ENCODE data around the gene CYB561D1. TPM values are rescaled to one million over a fixed set of nuclear protein-coding genes. Genes with fewer than 3 reads are reported as not detected.
A peak's percentile ranks its signal among the peaks of the same experiment; 100 is the strongest.

CYB561D1 gene
- total RNA-seq, 1 donor from 2014 or later, result 13.6 TPM

GRCh38 chr1:109483672-109484518 lies 10.0 kb upstream of the CYB561D1 start, which contains the start of gene ATXN7L2:
TSS of gene ATXN7L2 (plus strand) at chr1:109483905. CDS start at chr1:109483954, 49 bp downstream.
- H3K27ac Mint-ChIP-seq, result peak within 1 kb of the TSS; percentile 86
- peaks cover 30% of the 10 kb centered on the region for H3K4me1 Mint-ChIP-seq (ENCODE audit: low read depth)
- peaks cover 21% of the 10 kb centered on the region for H3K27me3 Mint-ChIP-seq (ENCODE audit: low read depth)
- peak within 1 kb of the TSS; percentile 91 for H3K4me3 Mint-ChIP-seq (ENCODE audit: low read depth)
- intact Hi-C loops (cut with micrococcal nuclease), result loop anchor here (1.0 to 5.0 kb wide), 3 partner anchors 10 to 133 kb away; partner anchors contain the start of genes AMPD2, CYB561D1, GNAT2 and PSMA5
- DNase-seq (ENCODE audit: low spot score), result peak; percentile 86
- H3K9me3 Mint-ChIP-seq, result no peaks in the 10 kb centered on the region
- H3K36me3 Mint-ChIP-seq (ENCODE audit: low read depth), result peaks cover 26% of the 10 kb centered on the region

DNA sequence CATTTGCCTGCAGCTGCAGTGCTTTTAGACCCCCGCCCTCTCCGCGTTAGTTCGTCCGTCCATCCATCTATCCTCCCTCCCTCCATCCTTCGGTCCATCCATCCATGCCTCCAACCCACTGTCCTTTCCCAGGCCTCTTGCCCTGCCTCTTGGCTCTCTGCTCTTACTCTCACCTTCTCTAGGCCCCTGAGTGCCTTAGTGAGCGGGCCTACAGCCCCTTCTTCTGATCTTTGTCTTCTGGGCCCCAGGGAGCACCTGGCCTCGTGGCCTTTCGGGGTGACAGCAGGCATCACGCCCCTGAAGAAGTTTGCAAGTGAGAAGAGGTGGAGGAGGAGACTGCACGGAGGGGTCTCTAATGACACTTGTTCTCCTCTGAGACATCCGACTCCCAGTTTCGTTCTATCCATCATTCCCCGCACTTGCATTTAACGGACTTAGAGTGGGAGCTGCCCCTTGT lies 9.3 kb upstream of the CYB561D1 start:
- DNase-seq (ENCODE audit: low spot score), result no peak
- peak overlapping the region; percentile 91 for H3K4me3 Mint-ChIP-seq (ENCODE audit: low read depth)
- peaks cover 30% of the 10 kb centered on the region for H3K36me3 Mint-ChIP-seq (ENCODE audit: low read depth)
- peaks cover 30% of the 10 kb centered on the region for H3K4me1 Mint-ChIP-seq (ENCODE audit: low read depth)
- intact Hi-C loops (cut with micrococcal nuclease), result loop anchor here (1.0 to 5.0 kb wide), 2 partner anchors 10 to 133 kb away; partner anchors contain the start of genes AMPD2, CYB561D1 and GNAT2
- H3K27ac Mint-ChIP-seq, result peak overlapping the region; percentile 86
- no peaks in the 10 kb centered on the region for H3K9me3 Mint-ChIP-seq
- peaks cover 20% of the 10 kb centered on the region for H3K27me3 Mint-ChIP-seq (ENCODE audit: low read depth)

GRCh38 chr1:109485001-109485400 lies 8.9 kb upstream of the CYB561D1 start:
- peaks cover 31% of the 10 kb centered on the region for H3K36me3 Mint-ChIP-seq (ENCODE audit: low read depth)
- H3K4me1 Mint-ChIP-seq (ENCODE audit: low read depth), result peaks cover 30% of the 10 kb centered on the region
- no peak for DNase-seq (ENCODE audit: low spot score)
- peaks cover 16% of the 10 kb centered on the region for H3K27me3 Mint-ChIP-seq (ENCODE audit: low read depth)
- peak overlapping the region; percentile 91 for H3K4me3 Mint-ChIP-seq (ENCODE audit: low read depth)
- no peaks in the 10 kb centered on the region for H3K9me3 Mint-ChIP-seq
- intact Hi-C loops (cut with micrococcal nuclease), result no loop called here
- H3K27ac Mint-ChIP-seq, result peak overlapping the region; percentile 86

DNA sequence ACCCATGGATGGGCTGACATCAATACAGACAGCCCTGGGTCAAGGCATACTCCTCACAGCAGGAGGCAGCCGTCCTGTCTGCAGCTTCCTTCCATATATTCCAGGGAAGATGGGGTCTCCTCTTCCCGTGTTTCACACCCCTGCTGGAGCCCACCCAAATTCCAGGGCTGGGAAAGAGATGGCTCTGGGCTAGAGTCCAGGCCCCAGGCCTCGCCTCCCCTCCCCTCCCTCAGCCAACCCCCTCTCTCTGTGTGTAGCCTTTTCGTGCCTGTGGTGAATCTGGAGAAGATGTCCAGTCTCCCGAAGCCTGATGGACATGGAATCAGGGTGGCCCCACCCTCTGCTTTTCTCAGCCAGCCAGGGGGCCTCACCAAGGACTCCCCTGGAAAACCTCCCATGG lies 6.6 kb upstream of the CYB561D1 start:
- intact Hi-C loops (cut with micrococcal nuclease), result no loop called here

GRCh38 chr1:109488201-109488600 lies 5.7 kb upstream of the CYB561D1 start:
- Mint-ChIP-seq H3K4me1 (ENCODE audit: low read depth) (peaks cover 24% of the 10 kb centered on the region), H3K27me3 (ENCODE audit: low read depth) (no peaks in the 10 kb centered on the region), H3K4me3 (ENCODE audit: low read depth) (no peak overlapping the region), H3K9me3 (no peaks in the 10 kb centered on the region), H3K36me3 (ENCODE audit: low read depth) (peaks cover 34% of the 10 kb centered on the region), H3K27ac (no peak overlapping the region)
- intact Hi-C loops (cut with micrococcal nuclease), result no loop called here
- DNase-seq (ENCODE audit: low spot score), result no peak

More for the DNA sequence above, 6.6 kb upstream of the CYB561D1 start:
- Mint-ChIP-seq H3K9me3 (no peaks in the 10 kb centered on the region), H3K36me3 (ENCODE audit: low read depth) (peaks cover 34% of the 10 kb centered on the region), H3K4me3 (ENCODE audit: low read depth) (no peak overlapping the region), H3K27me3 (ENCODE audit: low read depth) (no peaks in the 10 kb centered on the region), H3K27ac (no peak overlapping the region), H3K4me1 (ENCODE audit: low read depth) (peaks cover 30% of the 10 kb centered on the region)
- DNase-seq (ENCODE audit: low spot score), result no peak

DNA sequence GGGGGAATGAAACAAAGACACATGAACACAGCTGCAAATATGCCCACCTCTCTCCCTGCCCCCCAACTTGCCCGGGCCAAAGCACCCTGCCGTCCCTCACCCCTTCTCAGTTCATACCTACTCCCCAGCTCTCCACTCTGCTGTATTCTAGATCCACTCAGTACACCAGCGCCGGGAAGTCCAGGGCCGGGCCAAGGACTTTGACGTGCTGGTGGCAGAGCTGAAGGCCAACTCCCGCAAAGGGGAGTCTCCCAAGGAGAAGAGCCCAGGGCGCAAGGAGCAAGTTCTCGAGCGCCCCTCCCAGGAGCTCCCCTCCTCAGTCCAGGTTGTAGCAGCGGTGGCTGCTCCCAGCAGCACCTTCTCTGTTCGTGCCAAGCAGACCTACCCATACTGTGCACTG lies 5.2 kb upstream of the CYB561D1 start:
- intact Hi-C loops (cut with micrococcal nuclease), result no loop called here
- no peak for DNase-seq (ENCODE audit: low spot score)
- H3K27me3 Mint-ChIP-seq (ENCODE audit: low read depth), result no peaks in the 10 kb centered on the region
- no peaks in the 10 kb centered on the region for H3K9me3 Mint-ChIP-seq
- no peak overlapping the region for H3K4me3 Mint-ChIP-seq (ENCODE audit: low read depth)
- no peak overlapping the region for H3K27ac Mint-ChIP-seq
- peaks cover 21% of the 10 kb centered on the region for H3K4me1 Mint-ChIP-seq (ENCODE audit: low read depth)
- H3K36me3 Mint-ChIP-seq (ENCODE audit: low read depth), result peaks cover 34% of the 10 kb centered on the region

DNA sequence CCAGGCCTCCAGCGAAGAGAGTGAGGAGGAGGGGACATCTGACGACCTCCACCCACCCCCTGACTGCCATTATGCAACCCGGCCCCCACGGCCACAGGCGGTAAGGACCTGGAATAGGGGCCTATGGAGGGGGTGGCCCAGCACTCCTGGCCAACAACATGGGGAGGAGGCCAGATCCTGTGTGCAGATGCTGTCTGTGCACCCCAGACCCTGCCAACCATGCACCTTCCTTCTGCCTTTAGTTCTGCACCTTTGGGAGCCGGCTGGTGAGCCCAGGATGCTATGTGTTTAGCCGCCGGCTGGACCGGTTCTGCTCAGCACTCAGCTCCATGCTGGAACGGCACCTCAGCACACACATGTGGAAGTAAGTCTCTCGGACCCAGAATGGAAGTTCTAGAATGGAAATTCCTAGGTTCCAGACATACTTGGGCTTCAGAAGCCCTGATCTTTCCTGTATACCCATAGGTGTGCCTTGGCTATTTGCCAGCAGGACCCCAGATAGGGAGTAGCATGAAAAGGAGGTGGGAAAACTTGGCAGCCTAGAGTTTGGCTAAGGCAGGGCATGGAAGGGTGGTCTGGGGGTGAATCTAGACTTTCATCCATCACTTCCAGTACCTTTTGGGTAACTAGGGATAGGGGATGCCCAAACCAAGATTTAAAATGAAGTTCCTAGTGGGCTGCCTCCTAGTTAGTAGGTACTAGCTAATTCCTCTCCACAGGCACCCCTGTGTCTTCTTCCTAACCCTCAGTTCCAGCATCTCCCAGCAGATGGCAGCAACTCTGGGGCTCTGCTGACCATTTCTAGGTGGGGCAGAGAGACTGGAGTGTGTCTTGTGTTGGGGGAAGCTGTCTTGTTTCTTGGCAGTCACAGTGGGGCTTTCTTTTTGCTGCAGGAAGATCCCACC lies 3.6 kb upstream of the CYB561D1 start:
- H3K27ac Mint-ChIP-seq, result no peak overlapping the region
- intact Hi-C loops (cut with micrococcal nuclease), result no loop called here
- peaks cover 31% of the 10 kb centered on the region for H3K36me3 Mint-ChIP-seq (ENCODE audit: low read depth)
- no peak overlapping the region for H3K4me3 Mint-ChIP-seq (ENCODE audit: low read depth)
- peak; percentile 55 for DNase-seq (ENCODE audit: low spot score)
- no peaks in the 10 kb centered on the region for H3K27me3 Mint-ChIP-seq (ENCODE audit: low read depth)
- peaks cover 16% of the 10 kb centered on the region for H3K4me1 Mint-ChIP-seq (ENCODE audit: low read depth)
- H3K9me3 Mint-ChIP-seq, result no peaks in the 10 kb centered on the region

DNA sequence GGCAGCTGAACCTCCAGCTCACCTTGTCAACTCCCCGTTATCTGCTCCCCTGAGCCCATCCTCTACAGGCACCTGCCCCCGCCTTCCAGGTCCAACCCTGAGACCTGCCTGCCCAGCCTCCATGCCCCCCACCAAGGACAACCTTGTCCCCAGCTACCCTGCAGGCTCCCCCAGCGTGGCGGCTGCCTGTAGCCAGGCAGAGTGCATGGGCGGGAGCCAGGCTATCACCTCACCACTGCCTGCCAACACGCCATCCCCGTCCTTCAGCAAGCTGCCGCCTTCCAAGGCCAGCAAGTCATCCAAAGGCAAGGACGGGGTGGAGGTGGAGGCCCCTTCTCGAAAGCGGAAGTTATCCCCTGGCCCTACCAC lies 3.0 kb upstream of the CYB561D1 start:
- Mint-ChIP-seq H3K27ac (no peak overlapping the region), H3K36me3 (ENCODE audit: low read depth) (peaks cover 32% of the 10 kb centered on the region), H3K9me3 (no peaks in the 10 kb centered on the region), H3K27me3 (ENCODE audit: low read depth) (no peaks in the 10 kb centered on the region), H3K4me1 (ENCODE audit: low read depth) (peaks cover 19% of the 10 kb centered on the region), H3K4me3 (ENCODE audit: low read depth) (no peak overlapping the region)
- intact Hi-C loops (cut with micrococcal nuclease), result no loop called here
- no peak for DNase-seq (ENCODE audit: low spot score)

GRCh38 chr1:109491372-109491771 lies 2.5 kb upstream of the CYB561D1 start:
- Mint-ChIP-seq H3K27ac (no peak overlapping the region), H3K9me3 (no peaks in the 10 kb centered on the region), H3K4me1 (ENCODE audit: low read depth) (peaks cover 23% of the 10 kb centered on the region), H3K4me3 (ENCODE audit: low read depth) (no peak overlapping the region), H3K27me3 (ENCODE audit: low read depth) (no peaks in the 10 kb centered on the region), H3K36me3 (ENCODE audit: low read depth) (peaks cover 32% of the 10 kb centered on the region)
- intact Hi-C loops (cut with micrococcal nuclease), result no loop called here
- no peak for DNase-seq (ENCODE audit: low spot score)

GRCh38 chr1:109492779-109493178 lies 1.1 kb upstream of the CYB561D1 start:
- Mint-ChIP-seq H3K9me3 (no peaks in the 10 kb centered on the region), H3K4me1 (ENCODE audit: low read depth) (peaks cover 27% of the 10 kb centered on the region), H3K27ac (no peak overlapping the region), H3K27me3 (ENCODE audit: low read depth) (no peaks in the 10 kb centered on the region), H3K4me3 (ENCODE audit: low read depth) (peak overlapping the region; percentile 17), H3K36me3 (ENCODE audit: low read depth) (peaks cover 35% of the 10 kb centered on the region)
- intact Hi-C loops (cut with micrococcal nuclease), result no loop called here
- no peak for DNase-seq (ENCODE audit: low spot score)

GRCh38 chr1:109493227-109493626 lies 667 bp upstream of the CYB561D1 start:
- H3K27ac Mint-ChIP-seq, result no peak overlapping the region
- H3K4me1 Mint-ChIP-seq (ENCODE audit: low read depth), result peaks cover 24% of the 10 kb centered on the region
- no peaks in the 10 kb centered on the region for H3K27me3 Mint-ChIP-seq (ENCODE audit: low read depth)
- H3K36me3 Mint-ChIP-seq (ENCODE audit: low read depth), result peaks cover 36% of the 10 kb centered on the region
- no peaks in the 10 kb centered on the region for H3K9me3 Mint-ChIP-seq
- peak overlapping the region; percentile 2 for H3K4me3 Mint-ChIP-seq (ENCODE audit: low read depth)
- DNase-seq (ENCODE audit: low spot score), result no peak
- intact Hi-C loops (cut with micrococcal nuclease), result no loop called here

DNA sequence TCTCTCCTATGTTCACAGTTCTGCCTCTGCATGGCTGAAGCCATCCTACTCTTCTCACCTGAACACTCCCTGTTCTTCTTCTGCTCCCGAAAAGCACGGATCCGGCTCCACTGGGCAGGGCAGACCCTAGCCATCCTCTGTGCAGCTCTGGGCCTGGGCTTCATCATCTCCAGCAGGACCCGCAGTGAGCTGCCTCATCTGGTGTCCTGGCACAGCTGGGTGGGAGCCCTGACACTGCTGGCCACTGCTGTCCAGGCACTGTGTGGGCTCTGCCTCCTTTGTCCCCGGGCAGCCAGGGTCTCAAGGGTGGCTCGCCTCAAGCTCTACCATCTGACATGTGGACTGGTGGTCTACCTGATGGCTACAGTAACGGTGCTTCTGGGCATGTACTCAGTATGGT lies 1.8 kb downstream of the CYB561D1 start:
- intact Hi-C loops (cut with micrococcal nuclease), result no loop called here
- no peaks in the 10 kb centered on the region for H3K27me3 Mint-ChIP-seq (ENCODE audit: low read depth)
- peak overlapping the region; percentile 94 for H3K4me3 Mint-ChIP-seq (ENCODE audit: low read depth)
- peaks cover 46% of the 10 kb centered on the region for H3K36me3 Mint-ChIP-seq (ENCODE audit: low read depth)
- H3K4me1 Mint-ChIP-seq (ENCODE audit: low read depth), result peaks cover 33% of the 10 kb centered on the region
- no peak for DNase-seq (ENCODE audit: low spot score)
- H3K9me3 Mint-ChIP-seq, result no peaks in the 10 kb centered on the region
- no peak overlapping the region for H3K27ac Mint-ChIP-seq
